ENCODE measurements around the gene EAF1.
"Not testable (repeated sequence)": the region's sequence is repeated elsewhere in the genome, so short reads cannot be mapped to it uniquely, and the experiment has no call there.

Gene EAF1

DNA sequence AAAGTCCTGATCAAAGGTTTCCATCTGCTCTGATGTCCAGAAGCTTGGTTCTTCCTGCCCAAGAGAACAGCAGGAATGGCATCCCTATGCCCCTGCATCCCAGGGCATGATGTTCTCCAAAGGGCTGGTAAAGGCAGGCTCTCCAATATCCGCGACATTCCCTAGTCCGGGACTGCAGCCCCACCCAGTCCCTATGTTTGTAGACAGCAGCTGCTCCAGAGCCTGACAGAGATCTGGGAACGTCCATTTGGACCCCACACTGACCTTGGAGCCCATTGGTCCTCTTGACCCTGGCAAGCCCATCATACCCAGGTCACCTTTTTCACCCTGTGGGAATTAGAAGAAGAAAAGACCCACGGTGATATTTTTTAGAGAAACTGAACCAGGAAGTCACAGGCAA is 47.8 kb downstream of the EAF1 start:
- no peak for ATAC-seq
- no peak overlapping the region for H3K27ac Mint-ChIP-seq
- DNase-seq = no peak
- no peaks in the 10 kb centered on the region for H3K36me3 Mint-ChIP-seq (ENCODE audit: low read depth)
- no peaks in the 10 kb centered on the region for H3K9me3 Mint-ChIP-seq
- H3K27me3 Mint-ChIP-seq = no peaks in the 10 kb centered on the region
- no peak overlapping the region for H3K4me3 Mint-ChIP-seq
- H3K4me1 Mint-ChIP-seq = no peaks in the 10 kb centered on the region

DNA sequence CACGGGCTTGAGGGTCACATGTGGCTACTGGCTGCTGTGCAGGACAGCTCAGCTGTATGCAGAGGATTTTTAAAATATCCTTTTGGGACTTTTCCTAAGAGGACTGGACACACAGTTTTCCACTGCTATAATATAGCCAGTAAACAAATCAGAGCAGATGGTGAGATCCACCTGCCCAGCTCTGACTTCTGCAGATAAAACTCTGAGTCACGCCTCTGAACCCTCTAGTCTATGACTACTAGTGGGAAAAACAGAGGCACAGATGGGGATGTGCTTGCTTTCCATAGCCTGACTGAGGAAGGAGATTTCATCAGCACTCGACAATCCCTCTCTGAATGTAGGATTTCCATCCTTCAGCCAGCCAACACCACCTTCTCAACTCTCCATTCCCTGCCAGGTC is 49.0 kb downstream of the EAF1 start:
- H3K36me3 Mint-ChIP-seq (ENCODE audit: low read depth) = no peaks in the 10 kb centered on the region
- no peak overlapping the region for H3K27ac Mint-ChIP-seq
- ATAC-seq (no peak), DNase-seq (no peak)
- H3K4me1 Mint-ChIP-seq = no peaks in the 10 kb centered on the region
- H3K9me3 Mint-ChIP-seq = no peaks in the 10 kb centered on the region
- no peak overlapping the region for H3K4me3 Mint-ChIP-seq
- no peaks in the 10 kb centered on the region for H3K27me3 Mint-ChIP-seq

DNA sequence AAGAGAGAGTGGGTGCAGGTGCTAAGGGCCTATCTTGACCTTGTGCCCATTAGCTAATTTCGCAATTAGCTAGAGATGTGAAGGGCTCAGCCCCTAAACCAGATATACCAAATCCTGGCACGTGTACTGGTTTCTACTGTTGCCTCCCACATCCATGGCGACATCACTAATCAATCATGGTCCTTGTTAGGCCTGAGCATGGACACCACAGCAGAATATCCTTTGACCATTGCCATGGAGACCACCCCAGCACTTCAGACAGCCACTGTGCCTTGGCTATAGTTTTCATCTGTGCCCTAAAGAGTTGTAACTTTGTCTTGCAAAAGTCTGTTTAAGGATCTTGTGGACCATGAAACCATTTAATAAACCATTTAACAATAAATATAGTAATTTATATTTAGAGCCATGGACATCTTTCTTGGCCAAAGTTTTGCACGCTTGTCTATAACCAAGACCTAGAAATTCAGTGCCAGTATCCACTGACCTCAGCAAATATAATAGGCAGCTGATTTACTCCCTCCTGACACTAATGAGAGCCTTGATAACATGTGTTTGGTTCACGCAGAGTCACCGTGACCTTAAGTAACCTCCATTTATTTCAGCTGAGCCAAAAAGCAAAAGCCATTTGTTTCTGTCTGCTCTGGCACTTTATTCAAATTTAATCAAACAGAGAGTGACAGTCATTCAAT is 50.7 kb downstream of the EAF1 start:
- H3K4me3 Mint-ChIP-seq = no peak overlapping the region
- DNase-seq (no peak), ATAC-seq (no peak)
- no peaks in the 10 kb centered on the region for H3K36me3 Mint-ChIP-seq (ENCODE audit: low read depth)
- H3K4me1 Mint-ChIP-seq = no peaks in the 10 kb centered on the region
- H3K9me3 Mint-ChIP-seq = peaks cover 4% of the 10 kb centered on the region
- H3K27me3 Mint-ChIP-seq = no peaks in the 10 kb centered on the region
- no peak overlapping the region for H3K27ac Mint-ChIP-seq

DNA sequence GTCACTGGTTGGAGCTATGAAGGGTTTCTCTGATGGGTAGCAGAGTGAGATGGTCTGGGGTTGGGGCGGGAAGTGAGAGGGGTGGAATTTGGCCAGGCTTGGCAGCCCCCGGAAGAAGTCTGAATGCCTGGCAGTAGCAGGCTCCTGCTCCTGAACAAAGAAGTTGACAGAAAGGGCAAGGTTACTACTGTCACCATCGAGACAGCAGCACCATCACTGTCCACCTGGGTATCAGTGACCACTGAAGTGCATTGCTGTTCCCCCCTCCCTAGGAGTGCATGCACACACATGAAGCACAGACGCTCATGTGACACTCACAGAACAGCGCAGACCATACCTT is 51.2 kb downstream of the EAF1 start:
- Mint-ChIP-seq H3K27ac (no peak overlapping the region), H3K9me3 (peaks cover 4% of the 10 kb centered on the region), H3K36me3 (ENCODE audit: low read depth) (no peaks in the 10 kb centered on the region), H3K27me3 (no peaks in the 10 kb centered on the region), H3K4me1 (no peaks in the 10 kb centered on the region), H3K4me3 (no peak overlapping the region)
- ATAC-seq = no peak
- no peak for DNase-seq

DNA sequence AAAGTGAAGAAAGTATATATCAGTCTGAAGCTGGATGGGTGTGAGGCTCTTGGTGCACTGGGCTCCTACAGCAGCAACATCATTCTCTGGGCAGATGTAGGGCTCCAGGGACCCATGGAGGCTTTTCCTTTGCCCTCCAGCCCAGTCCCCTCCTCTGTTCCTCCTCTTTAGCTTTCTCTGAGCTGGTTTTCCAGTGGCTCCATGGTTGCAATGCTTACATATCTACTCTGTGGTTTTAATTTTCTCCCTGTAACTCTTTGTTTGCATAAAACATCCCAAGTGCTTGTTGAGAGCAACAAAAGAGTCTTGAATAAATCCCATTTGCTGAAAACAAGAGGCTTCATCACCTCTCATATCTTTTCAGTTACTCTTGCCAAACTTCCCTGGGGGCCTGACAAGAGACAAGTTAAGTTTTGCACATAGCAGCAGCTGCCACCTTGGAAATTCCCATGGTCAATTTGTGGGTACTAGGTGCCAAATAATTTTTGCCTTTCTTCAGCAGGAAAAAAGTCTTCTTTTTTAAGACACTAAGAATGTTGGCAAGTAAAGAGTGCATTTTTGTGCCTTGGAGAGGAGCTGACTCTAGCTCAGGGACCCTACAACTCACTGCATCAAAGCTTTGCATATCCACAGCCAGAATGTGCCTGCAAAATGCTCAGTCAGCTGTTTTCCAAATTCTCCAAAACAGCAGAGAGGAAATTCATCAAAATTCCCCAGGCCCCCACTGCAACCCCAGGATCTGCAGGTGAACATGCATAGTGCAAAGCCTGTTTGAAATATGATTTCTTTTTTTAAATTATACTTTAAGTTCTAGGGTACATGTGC is 52.2 kb downstream of the EAF1 start:
- Mint-ChIP-seq H3K27ac (no peak overlapping the region), H3K4me1 (no peaks in the 10 kb centered on the region), H3K27me3 (no peaks in the 10 kb centered on the region), H3K4me3 (no peak overlapping the region), H3K36me3 (ENCODE audit: low read depth) (no peaks in the 10 kb centered on the region), H3K9me3 (peaks cover 4% of the 10 kb centered on the region)
- ATAC-seq (no peak), DNase-seq (no peak)

DNA sequence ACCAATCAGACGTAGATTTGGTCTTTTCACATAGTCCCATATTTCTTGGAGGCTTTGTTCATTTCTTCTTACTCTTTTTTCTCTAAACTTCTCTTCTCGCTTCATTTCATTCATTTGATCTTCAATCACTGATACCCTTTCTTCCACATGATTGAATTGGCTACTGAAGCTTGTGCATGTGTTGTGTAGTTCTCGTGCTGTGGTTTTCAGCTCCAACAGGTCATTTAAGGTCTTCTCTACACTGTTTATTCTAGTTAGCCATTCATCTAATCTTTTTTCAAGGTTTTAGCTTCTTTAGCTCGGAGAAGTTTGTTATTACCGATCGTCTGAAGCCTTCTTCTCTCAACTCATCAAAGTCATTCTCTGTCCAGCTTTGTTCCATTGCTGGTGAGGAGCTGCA is 57.2 kb downstream of the EAF1 start:
- H3K27me3 Mint-ChIP-seq; H3K36me3 Mint-ChIP-seq (ENCODE audit: low read depth); H3K9me3 Mint-ChIP-seq; ATAC-seq; H3K4me3 Mint-ChIP-seq; DNase-seq; H3K4me1 Mint-ChIP-seq; H3K27ac Mint-ChIP-seq: not testable (repeated sequence)

DNA sequence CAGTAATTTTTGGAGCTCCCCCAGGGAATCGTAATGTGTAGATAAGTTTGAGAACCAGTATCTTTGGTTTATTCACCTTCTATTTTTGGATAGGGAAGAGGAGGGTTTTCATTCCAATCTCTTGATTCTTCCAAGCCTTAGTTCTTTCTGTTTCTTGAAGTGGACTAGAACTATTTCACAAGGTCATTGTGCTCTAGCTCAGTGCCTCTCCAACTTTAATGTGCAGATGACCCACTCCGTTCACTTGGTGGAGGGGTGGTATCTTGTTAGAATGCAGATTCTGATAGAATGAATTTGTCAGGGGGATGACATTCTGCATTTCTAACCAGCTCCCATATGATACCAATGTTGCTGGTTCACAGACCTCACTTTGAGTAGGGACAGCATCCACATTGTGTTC is 58.6 kb downstream of the EAF1 start:
- no peak overlapping the region for H3K27ac Mint-ChIP-seq
- H3K4me3 Mint-ChIP-seq = no peak overlapping the region
- peaks cover 3% of the 10 kb centered on the region for H3K36me3 Mint-ChIP-seq (ENCODE audit: low read depth)
- DNase-seq (no peak), ATAC-seq (no peak)
- H3K9me3 Mint-ChIP-seq = peaks cover 4% of the 10 kb centered on the region
- no peaks in the 10 kb centered on the region for H3K27me3 Mint-ChIP-seq
- H3K4me1 Mint-ChIP-seq = peaks cover 4% of the 10 kb centered on the region

DNA sequence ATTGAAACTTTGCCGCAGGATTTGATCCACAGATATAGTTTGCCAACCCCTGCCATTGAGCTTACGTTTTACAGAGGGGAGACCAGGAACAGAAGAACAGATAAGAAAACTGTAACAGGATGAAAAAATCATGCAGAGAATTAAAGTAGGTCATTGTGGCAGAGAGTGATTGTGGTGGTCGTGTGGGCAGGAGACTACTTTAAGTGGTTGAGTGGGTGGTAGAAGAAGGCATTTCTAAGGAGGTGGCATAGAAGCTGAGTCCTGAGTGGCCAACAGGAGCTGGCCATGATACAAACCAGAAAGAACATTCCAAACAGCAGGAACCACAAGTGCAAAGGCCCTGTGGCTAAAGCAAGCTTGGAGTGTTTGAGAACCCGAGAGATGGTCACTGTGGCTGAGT is 59.6 kb downstream of the EAF1 start:
- DNase-seq (no peak), ATAC-seq (no peak)
- Mint-ChIP-seq H3K36me3 (ENCODE audit: low read depth) (peaks cover 3% of the 10 kb centered on the region), H3K27me3 (no peaks in the 10 kb centered on the region), H3K4me1 (peaks cover 4% of the 10 kb centered on the region), H3K27ac (no peak overlapping the region), H3K4me3 (no peak overlapping the region), H3K9me3 (no peaks in the 10 kb centered on the region)

DNA sequence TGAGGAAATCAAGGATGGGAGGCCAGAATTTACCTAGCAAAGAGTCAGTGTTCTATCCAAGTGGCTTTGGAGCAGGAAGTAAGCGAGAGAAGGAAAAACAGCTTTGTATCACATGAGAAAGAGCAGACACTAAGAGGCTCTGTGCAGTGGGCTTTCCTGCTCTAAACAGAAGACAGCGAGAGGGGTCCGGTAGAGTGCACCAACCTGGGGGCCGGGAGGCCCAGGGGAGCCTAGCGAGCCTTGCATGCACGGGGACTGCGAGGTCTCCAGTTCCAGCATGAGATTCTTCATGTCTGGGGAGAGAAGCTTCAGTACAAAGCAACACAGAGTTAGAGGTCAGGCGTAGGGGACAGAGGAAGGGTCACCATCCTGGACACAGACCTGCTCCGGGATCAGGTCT is 60.6 kb downstream of the EAF1 start:
- Mint-ChIP-seq H3K4me3 (no peak overlapping the region), H3K4me1 (peaks cover 4% of the 10 kb centered on the region), H3K9me3 (no peaks in the 10 kb centered on the region), H3K27me3 (no peaks in the 10 kb centered on the region), H3K36me3 (ENCODE audit: low read depth) (peaks cover 3% of the 10 kb centered on the region), H3K27ac (no peak overlapping the region)
- DNase-seq = no peak
- ATAC-seq = no peak

DNA sequence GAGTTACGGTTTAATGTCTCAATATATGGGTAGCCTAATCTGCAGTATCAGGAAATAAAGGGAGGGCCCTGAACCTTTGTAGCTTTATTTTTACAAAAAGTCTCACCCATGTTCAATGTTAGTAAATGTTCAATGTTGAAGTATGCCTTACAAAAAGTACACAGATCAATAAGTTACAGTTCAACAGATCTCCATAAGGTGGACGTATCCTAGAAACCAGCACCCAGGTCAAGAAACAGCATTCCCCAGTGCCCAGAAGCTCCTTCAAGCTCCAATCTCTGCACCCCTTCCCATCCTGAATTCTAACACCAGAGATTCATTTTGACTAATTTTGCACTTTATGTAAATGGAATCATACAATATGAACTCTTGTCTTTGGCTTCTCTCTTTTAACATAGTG is 62.8 kb downstream of the EAF1 start:
- ATAC-seq (no peak), DNase-seq (no peak)
- H3K4me1 Mint-ChIP-seq = peaks cover 4% of the 10 kb centered on the region
- no peaks in the 10 kb centered on the region for H3K9me3 Mint-ChIP-seq
- H3K36me3 Mint-ChIP-seq (ENCODE audit: low read depth) = peaks cover 3% of the 10 kb centered on the region
- H3K27ac Mint-ChIP-seq = no peak overlapping the region
- H3K4me3 Mint-ChIP-seq = no peak overlapping the region
- no peaks in the 10 kb centered on the region for H3K27me3 Mint-ChIP-seq

DNA sequence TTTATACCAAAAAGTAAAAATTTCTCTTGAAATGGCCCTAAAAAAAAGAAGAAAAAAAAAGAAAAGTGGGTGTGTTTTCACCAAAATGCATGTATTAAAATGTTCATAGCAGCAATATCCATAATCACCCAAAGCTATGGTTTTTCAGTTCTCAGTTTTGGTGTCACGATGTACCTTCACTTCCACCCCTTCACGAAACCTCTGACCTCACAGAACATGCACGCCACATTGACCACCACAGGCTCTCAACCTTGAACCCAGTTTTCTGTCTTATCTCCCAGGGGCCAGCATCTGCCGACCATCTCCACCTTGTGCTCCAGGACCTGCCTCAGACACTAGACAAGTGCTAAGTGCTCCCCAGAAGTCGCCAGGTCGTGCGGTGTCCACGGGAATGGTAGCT is 63.7 kb downstream of the EAF1 start:
- ATAC-seq = no peak
- Mint-ChIP-seq H3K9me3 (no peaks in the 10 kb centered on the region), H3K27me3 (no peaks in the 10 kb centered on the region), H3K4me3 (no peak overlapping the region), H3K4me1 (peaks cover 4% of the 10 kb centered on the region), H3K36me3 (ENCODE audit: low read depth) (peaks cover 3% of the 10 kb centered on the region), H3K27ac (no peak overlapping the region)
- DNase-seq = no peak
